ENCODE results near the gene CERS5.

Gene CERS5

GRCh38 chr12:50167049-50167828, at the start of gene CERS5:
TSS of gene CERS5 (minus strand) at chr12:50167369. CDS start at chr12:50167297, 72 bp downstream.
- DNase-seq, result peak; percentile 98

GRCh38 chr12:50215033-50215432, 47.9 kb upstream of the CERS5 start:
- DNase-seq, result no peak

GRCh38 chr12:50214018-50214417, 46.8 kb upstream of the CERS5 start:
- DNase-seq, result no peak

- no peak for DNase-seq
Observed at GRCh38 chr12:50213439-50213838, 46.3 kb upstream of the CERS5 start.

DNA sequence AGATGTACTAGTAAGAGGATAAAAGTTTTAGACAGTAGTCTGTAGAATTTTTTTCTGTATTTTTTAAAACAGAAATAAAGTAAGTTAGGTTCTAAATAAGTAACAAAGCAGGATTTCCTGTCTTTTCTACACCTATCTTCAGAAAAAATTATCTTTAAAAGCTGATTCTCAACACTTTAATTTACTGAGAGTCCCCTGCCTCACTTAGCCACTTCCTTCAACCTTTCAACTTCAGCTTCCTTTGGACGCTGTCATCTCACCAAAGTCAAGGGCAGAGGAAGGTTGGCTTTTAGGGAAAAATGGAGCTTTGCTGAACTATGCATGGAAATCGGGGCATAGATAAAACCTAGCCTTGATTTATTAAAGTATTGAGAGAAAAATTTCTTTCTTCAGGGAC, 44.9 kb upstream of the CERS5 start:
- DNase-seq, result no peak

GRCh38 chr12:50211392-50212070, 44.4 kb upstream of the CERS5 start:
- DNase-seq, result no peak

- DNase-seq, result no peak
Observed at GRCh38 chr12:50207424-50207823, 40.3 kb upstream of the CERS5 start.

DNA sequence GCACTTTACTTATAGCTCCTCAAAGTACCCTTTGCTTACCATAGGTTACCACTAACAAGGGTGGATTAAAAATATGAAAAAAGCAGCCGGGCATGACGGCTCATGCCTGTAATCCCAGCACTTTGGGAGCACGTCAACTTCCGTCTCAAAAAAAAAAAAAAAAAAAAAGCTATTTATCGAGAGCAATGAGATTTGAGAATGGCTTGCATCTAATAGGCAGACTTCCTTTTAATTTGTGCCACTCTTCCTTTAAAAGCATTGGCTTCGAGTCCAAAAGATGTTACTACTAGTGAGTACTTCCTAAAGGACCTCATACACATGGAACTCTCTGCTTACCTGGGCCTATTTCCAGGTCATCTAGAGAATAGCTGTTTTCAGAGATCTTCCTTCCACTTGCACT, 38.5 kb upstream of the CERS5 start:
- no peak for DNase-seq

- DNase-seq, result no peak
Observed at GRCh38 chr12:50203691-50204090, 36.5 kb upstream of the CERS5 start.

- peak; percentile 14 for DNase-seq
Observed at GRCh38 chr12:50201987-50202521, 34.9 kb upstream of the CERS5 start.

DNA sequence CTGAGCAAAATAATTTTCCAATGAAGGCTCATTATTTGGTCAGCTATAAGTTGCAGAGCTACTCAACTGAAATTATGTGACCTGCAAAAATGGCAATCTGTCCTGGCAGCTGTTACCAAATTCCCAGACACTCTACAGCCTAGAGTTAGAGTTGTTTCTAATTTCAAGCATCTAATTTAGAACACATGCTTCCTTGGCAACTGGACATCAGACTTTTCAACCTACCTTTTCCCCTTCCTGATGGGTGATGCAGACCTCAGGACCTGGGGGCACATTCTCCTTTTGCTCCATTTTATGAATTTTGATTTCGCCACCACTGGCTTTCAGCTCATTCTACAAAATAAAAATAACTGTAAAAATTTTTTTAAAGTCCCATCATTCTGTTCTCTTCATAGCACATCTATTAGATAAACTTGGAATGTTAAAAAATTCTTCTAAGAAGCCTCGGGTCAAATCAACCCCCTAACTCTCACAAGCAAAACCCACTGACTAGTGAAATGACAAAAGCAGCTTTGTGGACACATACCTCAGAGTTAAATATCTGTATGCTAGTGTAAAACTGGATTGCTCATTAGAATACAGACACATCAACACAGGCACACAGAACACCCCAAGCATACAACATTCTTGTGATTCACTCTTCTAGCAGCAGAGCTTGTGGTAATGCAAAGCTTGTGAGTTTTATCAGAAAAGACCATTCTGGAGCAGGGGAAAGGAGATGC, 33.5 kb upstream of the CERS5 start:
- no peak for DNase-seq

- no peak for DNase-seq
Observed at GRCh38 chr12:50198829-50199228, 31.7 kb upstream of the CERS5 start.

GRCh38 chr12:50197297-50197727, 30.1 kb upstream of the CERS5 start:
- DNase-seq, result peak; percentile 29

- DNase-seq, result peak; percentile 11
Observed at GRCh38 chr12:50196537-50196936, 29.4 kb upstream of the CERS5 start.

- DNase-seq, result peak; percentile 24
Observed at GRCh38 chr12:50195832-50196231, 28.7 kb upstream of the CERS5 start.

- no peak for DNase-seq
Observed at GRCh38 chr12:50192908-50193307, 25.7 kb upstream of the CERS5 start.

GRCh38 chr12:50192236-50192635, 25.1 kb upstream of the CERS5 start:
- no peak for DNase-seq

- DNase-seq, result no peak
Observed at GRCh38 chr12:50190859-50191258, 23.7 kb upstream of the CERS5 start.

GRCh38 chr12:50188875-50189575, 21.9 kb upstream of the CERS5 start:
- DNase-seq, result no peak

DNA sequence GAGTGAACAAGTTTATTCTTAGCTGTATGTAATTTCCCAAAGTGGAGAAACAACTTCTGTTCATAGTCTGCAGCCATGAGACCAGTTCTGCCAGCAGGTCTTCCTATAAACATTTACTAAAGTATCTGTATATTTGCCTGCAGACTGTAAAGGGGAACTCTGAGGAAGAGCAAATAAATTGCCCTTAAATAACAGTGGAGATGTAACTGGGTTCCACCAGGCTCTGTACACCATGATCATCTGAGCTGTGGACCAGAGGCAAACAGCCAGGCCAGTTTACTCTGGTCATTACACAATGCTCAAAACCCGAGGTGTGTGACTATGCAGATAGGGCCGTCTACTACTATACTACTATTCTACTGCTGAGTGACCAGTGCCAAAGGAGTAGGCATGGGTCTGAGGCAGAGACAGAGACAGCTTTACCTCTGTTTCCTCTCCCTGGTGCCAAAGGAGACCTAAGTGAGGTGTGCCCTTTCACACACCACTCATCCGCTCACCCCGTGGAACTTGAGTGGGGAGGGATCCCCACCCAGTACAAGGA, 21.1 kb upstream of the CERS5 start:
- no peak for DNase-seq

- no peak for DNase-seq
Observed at GRCh38 chr12:50187084-50187900, 20.1 kb upstream of the CERS5 start.

DNA sequence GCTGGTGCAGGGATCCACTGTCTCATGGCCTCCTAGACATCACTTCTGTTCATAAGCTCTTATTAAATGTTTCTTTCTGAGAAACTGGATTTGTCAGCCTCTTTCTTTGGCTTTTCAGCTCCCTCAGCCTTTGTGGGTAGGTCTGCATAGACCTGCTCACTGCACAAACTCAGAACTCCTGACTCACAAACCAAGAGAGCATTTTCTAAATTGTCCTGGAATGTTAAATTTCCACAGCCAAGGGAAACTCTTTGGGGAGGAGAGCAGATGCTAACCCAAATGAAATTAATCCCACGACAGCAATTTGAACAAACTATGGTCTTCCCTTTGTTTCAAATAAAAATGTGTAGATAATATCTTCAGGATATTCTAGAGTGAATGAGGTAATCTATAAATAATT, 19.5 kb upstream of the CERS5 start:
- DNase-seq, result no peak
